Left lung (tissue), 10 donors: ENCODE data around the gene CABLES2. TPM values are rescaled to one million over a fixed set of nuclear protein-coding genes. Genes with fewer than 3 reads are reported as not detected.

Source experiments
- ATAC-seq: fragments of 200-7000 bp; cut with Tn5 transposase; one replicate; pipeline ENCODE4 v1.9.1; 2020; ENCODE audit warnings: moderate library complexity
- DNase-seq, 4 donors: peaks; one replicate each; pipeline ENCODE4 v3.0.0-alpha.2; 2013 to 2020
- H3K27ac ChIP-seq, 2 donors: fragments of 200-600 bp; sonication (generic) in 1 of 2; one replicate each; pipeline versions ENCODE4 v1.5.0 to v1.8.0; 2020 to 2021
- H3K27me3 ChIP-seq, 2 donors: fragments of 200-600 bp; sonication (generic) in 1 of 2; one replicate each; pipeline versions ENCODE4 v1.5.0 to v1.8.0; 2020 to 2021
- H3K36me3 ChIP-seq, 2 donors: fragments of 200-600 bp; sonication (generic) in 1 of 2; one replicate each; pipeline versions ENCODE4 v1.5.0 to v1.8.0; 2020 to 2021
- H3K4me1 ChIP-seq, 2 donors: fragments of 200-600 bp; one replicate each; pipeline ENCODE4 v1.8.0; 2021
- H3K4me3 ChIP-seq, 2 donors: fragments of 200-600 bp; sonication (generic) in 1 of 2; one replicate each; pipeline versions ENCODE4 v1.5.0 to v1.8.0; 2020 to 2021; ENCODE audit warnings: mild to moderate bottlenecking in 1 of 2
- H3K9me3 ChIP-seq, 2 donors: fragments of 200-600 bp; sonication (generic) in 1 of 2; one replicate each; pipeline versions ENCODE4 v1.5.0 to v1.8.0; 2020 to 2021
- intact Hi-C, 2 donors: fragments of 100-400 bp; cut with DNase I; formaldehyde crosslinking; loops; one replicate each; pipeline versions ENCODE4 v1.11.2 to v1.14.2; 2022
- polyA plus RNA-seq, 6 donors: library from polyadenylated mRNA; unstranded; fragments of 120-200 nt; gene quantifications; one replicate each; pipeline ENCODE4 v1.2.1, GENCODE V29; 2013; ENCODE audit not compliant: insufficient read length in 6 of 6
- total RNA-seq, 2 donors: library from RNA; stranded (reverse); fragmentation: NEBNext Ultra II Directional; extraction: Animal tissue kit (Norgen Biotek cat#: 25700); gene quantifications; one replicate each; pipeline ENCODE4 v1.2.1, GENCODE V29; 2021
- TF ChIP-seq, protein P1 (sequence below), 2 donors: fragments of 200-600 bp; sonication (generic) in 1 of 2; IDR thresholded peaks; one replicate each; pipeline versions ENCODE4 v1.5.0 to v1.8.0; 2021; ENCODE audit warnings: antibody characterized with exemption in 2 of 2
- donor health status: DM: no; HTN: yes; CAD: no.
- donor health status: DM: no; HTN: no; CAD: no.

The CABLES2 gene
- total and polyA plus RNA-seq, 8 donors, result 4.1 to 16.7 (median 13.2) TPM

GRCh38 chr20:62368392-62368975, 38.6 kb downstream of the CABLES2 start:
- Histone ChIP-seq H3K4me1 (peaks cover 43 to 76% of the 10 kb centered on the region in 2 donors), H3K36me3 (no peaks in the 10 kb centered on the region), H3K4me3 (peak overlapping the region in 1 of 2 donors; percentile 71), H3K27me3 (peaks cover 0 to 55% of the 10 kb centered on the region in 2 donors), H3K9me3 (no peaks in the 10 kb centered on the region), H3K27ac (no peak overlapping the region)
- intact Hi-C loops, result no loop called here
- ATAC-seq, result no peak
- TF ChIP-seq, protein P1, sequence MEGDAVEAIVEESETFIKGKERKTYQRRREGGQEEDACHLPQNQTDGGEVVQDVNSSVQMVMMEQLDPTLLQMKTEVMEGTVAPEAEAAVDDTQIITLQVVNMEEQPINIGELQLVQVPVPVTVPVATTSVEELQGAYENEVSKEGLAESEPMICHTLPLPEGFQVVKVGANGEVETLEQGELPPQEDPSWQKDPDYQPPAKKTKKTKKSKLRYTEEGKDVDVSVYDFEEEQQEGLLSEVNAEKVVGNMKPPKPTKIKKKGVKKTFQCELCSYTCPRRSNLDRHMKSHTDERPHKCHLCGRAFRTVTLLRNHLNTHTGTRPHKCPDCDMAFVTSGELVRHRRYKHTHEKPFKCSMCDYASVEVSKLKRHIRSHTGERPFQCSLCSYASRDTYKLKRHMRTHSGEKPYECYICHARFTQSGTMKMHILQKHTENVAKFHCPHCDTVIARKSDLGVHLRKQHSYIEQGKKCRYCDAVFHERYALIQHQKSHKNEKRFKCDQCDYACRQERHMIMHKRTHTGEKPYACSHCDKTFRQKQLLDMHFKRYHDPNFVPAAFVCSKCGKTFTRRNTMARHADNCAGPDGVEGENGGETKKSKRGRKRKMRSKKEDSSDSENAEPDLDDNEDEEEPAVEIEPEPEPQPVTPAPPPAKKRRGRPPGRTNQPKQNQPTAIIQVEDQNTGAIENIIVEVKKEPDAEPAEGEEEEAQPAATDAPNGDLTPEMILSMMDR (IDR thresholded peaks at IDR 0.05), result no peak
- peak in 2 of 4 donors; percentile 54 to 82 for DNase-seq

DNA sequence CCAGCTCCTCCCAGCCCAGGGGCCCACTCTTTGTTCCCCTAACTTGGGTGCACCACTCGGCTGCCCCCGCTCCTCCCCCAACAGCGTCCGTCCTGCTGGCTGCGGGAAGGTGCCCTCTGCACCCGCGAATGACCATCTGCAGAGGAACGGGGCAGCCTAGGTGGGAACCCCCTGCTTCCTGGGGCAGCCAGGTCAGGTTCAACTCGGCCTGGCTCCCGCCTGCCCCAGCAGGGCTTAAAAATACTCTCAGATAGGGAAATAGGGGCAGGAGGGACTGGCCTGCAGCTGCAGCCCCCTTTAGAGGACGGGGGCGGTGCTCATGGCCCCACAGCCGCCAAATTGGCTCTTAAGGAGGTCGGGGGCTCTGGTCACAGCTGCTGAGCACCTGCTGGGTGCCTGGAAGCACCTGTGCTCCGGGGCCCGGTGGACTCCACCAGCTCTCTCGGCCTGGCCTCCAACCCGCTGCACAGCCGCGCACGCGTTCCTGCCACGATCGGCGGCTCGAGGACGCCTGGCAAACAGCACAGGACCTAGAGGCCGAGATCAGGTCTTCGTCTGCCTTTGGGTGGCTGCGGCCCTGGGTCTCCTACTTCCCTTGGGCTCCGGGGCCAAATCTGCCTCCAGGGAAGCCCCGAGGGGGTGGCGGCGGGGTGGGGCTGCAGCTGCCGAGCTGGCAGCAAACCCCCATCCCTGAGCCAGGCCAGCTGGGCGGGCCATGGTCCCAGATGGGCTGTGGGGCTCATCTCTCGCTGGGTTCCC, 39.3 kb downstream of the CABLES2 start:
- Histone ChIP-seq H3K27ac (peak overlapping the region in 1 of 2 donors; percentile 86), H3K9me3 (no peaks in the 10 kb centered on the region), H3K4me3 (peak overlapping the region; percentile 56 to 71), H3K36me3 (no peaks in the 10 kb centered on the region), H3K27me3 (peaks cover 0 to 55% of the 10 kb centered on the region in 2 donors), H3K4me1 (peaks cover 43 to 83% of the 10 kb centered on the region in 2 donors)
- peak in 2 of 4 donors; percentile 53 to 86 for DNase-seq
- TF ChIP-seq, protein P1 (IDR thresholded peaks at IDR 0.05), result no peak
- ATAC-seq, result no peak
- intact Hi-C loops, result no loop called here

- H3K9me3 ChIP-seq, result no peaks in the 10 kb centered on the region
- intact Hi-C loops, result no loop called here
- H3K36me3 ChIP-seq, result peaks cover 0 to 2% of the 10 kb centered on the region in 2 donors
- H3K4me3 ChIP-seq, result peak within 1 kb of the TSS; percentile 56 to 71
- TF ChIP-seq, protein P1 (IDR thresholded peaks at IDR 0.05), result no peak
- DNase-seq (peak in 2 of 4 donors; percentile 59 to 89), ATAC-seq (peak; percentile 36)
- peak within 1 kb of the TSS; percentile 79 to 86 for H3K27ac ChIP-seq
- peaks cover 43 to 89% of the 10 kb centered on the region in 2 donors for H3K4me1 ChIP-seq
- H3K27me3 ChIP-seq, result peaks cover 0 to 55% of the 10 kb centered on the region in 2 donors
Observed at GRCh38 chr20:62367136-62367632, 39.9 kb downstream of the CABLES2 start, which contains the start of gene LAMA5. LAMA5 (minus strand) TSS chr20:62367312; CDS start chr20:62367245, 67 bp downstream.

GRCh38 chr20:62366370-62367135, 40.5 kb downstream of the CABLES2 start:
- peak overlapping the region; percentile 56 to 71 for H3K4me3 ChIP-seq
- peak; percentile 56 for ATAC-seq
- intact Hi-C loops, result no loop called here

More at GRCh38 chr20:62366370-62367135, 40.5 kb downstream of the CABLES2 start:
- Histone ChIP-seq H3K27me3 (peaks cover 0 to 55% of the 10 kb centered on the region in 2 donors), H3K4me1 (peaks cover 44 to 95% of the 10 kb centered on the region in 2 donors), H3K9me3 (no peaks in the 10 kb centered on the region), H3K27ac (peak overlapping the region; percentile 79 to 86), H3K36me3 (peaks cover 0 to 4% of the 10 kb centered on the region in 2 donors)
- TF ChIP-seq, protein P1 (IDR thresholded peaks at IDR 0.05), result no peak
- DNase-seq, result peak in 2 of 4 donors; percentile 74 to 88
